Activated gamma-delta T cell (primary cell): ENCODE measurements around the gene KRT71.

Experiments used
- DNase-seq: peaks from one replicate; lab custom pipeline; 2025; lab: John Stamatoyannopoulos, UW

KRT71 gene

DNA sequence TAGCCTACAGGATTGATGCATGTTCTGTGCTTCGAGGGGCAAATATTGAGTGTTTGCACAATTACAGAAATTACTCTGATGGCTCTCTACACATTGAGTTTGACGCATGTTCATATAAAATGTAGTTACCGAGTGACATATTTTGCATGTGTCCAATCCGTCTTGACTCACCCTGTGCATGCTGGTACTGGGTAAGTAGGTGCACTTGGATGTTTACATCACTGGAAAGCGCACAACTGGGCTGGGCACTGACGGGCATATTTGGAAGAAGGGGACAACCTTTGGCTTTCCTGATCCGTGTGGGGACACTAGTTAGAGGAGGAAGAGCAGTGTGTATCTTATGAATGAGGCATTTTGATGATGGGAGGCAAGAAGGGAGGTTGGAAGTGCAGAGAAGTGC lies 55.0 kb downstream of the KRT71 start:
- DNase-seq: no peak

DNA sequence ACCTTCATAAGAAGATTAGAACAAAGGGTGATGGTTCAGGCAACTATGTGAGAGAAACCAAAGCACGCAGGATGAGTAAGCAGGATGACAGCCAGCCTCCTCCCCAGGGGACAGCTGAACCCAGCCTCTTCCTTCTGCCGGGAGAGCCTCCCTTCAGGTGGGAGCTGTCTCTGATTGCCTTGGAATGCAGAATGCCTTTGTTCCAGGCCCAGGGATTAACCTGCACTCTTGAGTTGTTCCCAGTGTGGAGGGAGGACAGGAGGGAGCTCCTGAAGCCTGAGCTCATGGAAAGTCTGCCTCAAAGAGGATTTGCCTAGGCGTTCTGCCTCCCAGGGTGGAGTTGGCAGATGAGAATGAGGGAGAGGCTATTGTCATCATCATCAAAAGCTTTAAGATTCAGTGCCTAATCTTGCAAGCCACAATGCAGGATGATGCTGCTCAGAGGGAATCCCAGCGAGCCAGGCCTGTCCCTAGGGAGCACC lies 56.3 kb downstream of the KRT71 start:
- DNase-seq: no peak

DNA sequence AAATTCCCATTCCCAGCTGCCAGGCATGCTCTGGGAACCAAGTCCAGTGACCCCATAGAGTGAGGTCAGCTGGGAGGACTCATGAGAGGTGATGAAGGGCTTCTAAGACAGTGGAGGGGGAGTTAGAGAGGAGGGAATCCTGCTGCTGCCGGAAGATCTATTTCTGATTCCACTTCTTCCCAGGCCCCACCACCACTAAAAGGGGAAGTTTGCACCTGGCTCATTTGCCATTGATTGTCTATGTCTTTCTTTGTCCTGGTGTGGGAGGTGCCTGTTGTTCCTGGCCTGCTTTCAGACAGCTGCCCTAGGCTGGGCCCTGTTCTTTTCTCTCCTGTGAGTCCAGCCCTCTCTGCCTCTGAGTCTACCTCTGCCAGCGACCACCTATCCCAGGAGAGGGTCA lies 56.9 kb downstream of the KRT71 start:
- no peak for DNase-seq

DNA sequence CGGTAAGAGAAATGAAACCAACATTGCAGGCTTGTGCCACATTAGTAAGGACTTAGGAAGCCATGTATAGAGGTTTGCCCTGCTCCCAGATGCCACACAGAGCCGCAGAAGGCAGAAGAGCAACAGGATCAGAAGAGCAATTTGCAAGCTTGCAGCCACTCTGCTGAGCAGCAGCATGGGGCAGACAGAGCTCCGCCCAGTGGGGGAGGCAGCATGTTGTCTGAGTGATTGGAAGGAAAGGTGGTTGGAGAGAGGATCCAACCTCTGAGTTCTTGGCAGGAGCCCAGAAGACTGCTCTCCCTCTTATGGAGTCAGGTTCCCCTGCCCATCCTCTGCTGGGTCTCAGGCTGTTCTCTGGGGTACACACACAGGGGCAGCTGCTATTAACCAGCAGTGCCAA lies 57.6 kb downstream of the KRT71 start:
- no peak for DNase-seq

DNA sequence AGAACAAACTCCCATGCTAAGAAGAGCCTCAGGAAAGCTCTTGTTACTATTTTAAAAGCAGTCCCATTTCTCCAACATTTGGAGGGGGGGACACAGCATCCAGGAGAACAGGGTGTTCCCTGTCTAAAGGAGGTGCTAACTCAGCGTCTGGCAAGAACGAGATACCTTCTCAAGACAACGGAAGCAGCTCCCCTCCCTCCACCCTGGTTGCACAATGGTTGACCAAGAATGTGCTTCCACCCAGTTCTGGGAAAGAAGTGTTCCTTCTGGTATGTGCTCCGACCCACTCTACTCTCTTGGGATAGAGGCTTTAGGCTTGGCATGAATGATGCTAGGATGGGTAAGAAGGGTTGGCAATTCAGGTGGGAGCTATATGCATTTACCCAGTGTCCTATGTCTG lies 58.4 kb downstream of the KRT71 start:
- no peak for DNase-seq

DNA sequence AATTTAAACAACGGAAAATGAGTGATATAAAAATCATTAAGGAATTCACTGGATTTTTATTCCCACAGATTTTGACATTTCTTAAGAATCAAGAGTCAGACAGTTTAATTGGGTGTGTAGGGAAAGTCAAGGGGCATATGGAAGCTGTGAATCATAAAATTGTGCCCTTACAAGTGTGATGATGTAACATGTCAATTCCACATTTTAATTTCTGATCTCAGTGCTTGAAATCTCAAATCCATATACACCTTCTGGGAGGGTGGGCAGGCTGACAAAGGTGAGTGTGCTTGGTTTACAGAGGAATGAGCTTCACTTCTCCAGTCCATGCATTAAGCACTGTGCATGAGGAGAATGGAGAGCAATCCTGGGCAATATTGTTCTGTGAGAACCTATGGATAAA lies 58.8 kb downstream of the KRT71 start:
- DNase-seq: no peak
